Hepatocyte (in vitro differentiated cells): ENCODE data around the gene HES4. TPM values are rescaled to one million over a fixed set of nuclear protein-coding genes. Genes with fewer than 3 reads are reported as not detected.

Experiments used
- DNase-seq: peaks from one replicate; pipeline ENCODE4 v3.0.0-alpha.2; 2016; ENCODE audit warnings: low spot score
- H2AFZ ChIP-seq: fragments of 200-600 bp; sonication (generic); 2 replicates; pipeline ENCODE4 v1.6.0; 2016; ENCODE audit warnings: antibody characterized with exemption, mild to moderate bottlenecking
- H3K27ac ChIP-seq: fragments of 200-600 bp; sonication (generic); 2 replicates; pipeline ENCODE4 v1.5.1; 2016; ENCODE audit warnings: mild to moderate bottlenecking
- H3K27me3 ChIP-seq: fragments of 200-600 bp; sonication (generic); 2 replicates; pipeline ENCODE4 v1.6.1; 2016
- H3K36me3 ChIP-seq: fragments of 200-600 bp; sonication (generic); replicated peaks from 2 replicates; pipeline ENCODE4 v1.5.1; 2016; ENCODE audit warnings: low read depth; ENCODE audit not compliant: insufficient read depth
- H3K4me1 ChIP-seq: fragments of 200-600 bp; sonication (generic); 2 replicates; pipeline ENCODE4 v1.5.1; 2016; ENCODE audit warnings: mild to moderate bottlenecking, moderate library complexity; ENCODE audit not compliant: insufficient read depth
- H3K4me2 ChIP-seq: fragments of 200-600 bp; sonication (generic); 2 replicates; pipeline ENCODE4 v1.6.0; 2016
- H3K4me3 ChIP-seq: fragments of 200-600 bp; sonication (generic); 2 replicates; pipeline ENCODE4 v1.5.1; 2016; ENCODE audit warnings: mild to moderate bottlenecking
- H3K79me2 ChIP-seq: fragments of 200-600 bp; sonication (generic); 2 replicates; pipeline ENCODE4 v1.6.0; 2017; ENCODE audit warnings: mild to moderate bottlenecking
- H3K9me2 ChIP-seq: fragments of 200-600 bp; sonication (generic); replicated peaks from 2 replicates; pipeline ENCODE4 v1.6.0; 2017; ENCODE audit warnings: mild to moderate bottlenecking; ENCODE audit not compliant: insufficient read depth
- H3K9me3 ChIP-seq: fragments of 200-600 bp; sonication (generic); 2 replicates; pipeline ENCODE4 v1.5.1; 2016; ENCODE audit warnings: low read depth, mild to moderate bottlenecking
- H4K20me1 ChIP-seq: fragments of 200-600 bp; sonication (generic); 2 replicates; pipeline ENCODE4 v1.6.0; 2016; ENCODE audit warnings: mild to moderate bottlenecking; ENCODE audit not compliant: insufficient read depth, poor library complexity, severe bottlenecking
- CTCF ChIP-seq: fragments of 200-600 bp; sonication (generic); IDR thresholded peaks from 2 replicates; pipeline ENCODE4 v1.5.1; 2016; ENCODE audit warnings: antibody characterized with exemption, mild to moderate bottlenecking; ENCODE audit not compliant: poor library complexity
- EZH2 ChIP-seq: fragments of 200-600 bp; sonication (generic); IDR thresholded peaks from 2 replicates; pipeline ENCODE4 v1.6.1; 2016; ENCODE audit warnings: antibody characterized with exemption, mild to moderate bottlenecking, borderline replicate concordance
- EZH2phosphoT487 ChIP-seq: fragments of 200-600 bp; sonication (generic); IDR thresholded peaks from one replicate; pipeline ENCODE4 v1.6.1; 2018; ENCODE audit warnings: antibody characterized with exemption, mild to moderate bottlenecking, low read depth, moderate library complexity; ENCODE audit not compliant: unreplicated experiment, severe bottlenecking
- WGBS: methylation state at CpG from one replicate; pipeline ENCODE4 v1.1.6; 2016; ENCODE audit warnings: low lambda C conversion rate; ENCODE audit errors: missing lambda C conversion rate; 5-methylcytosine and 5-hydroxymethylcytosine counted together
- polyA plus RNA-seq: library from polyadenylated mRNA; unstranded; fragments of >200 nt; fragmentation: Nextera tagmentation; extraction: Ambion mirVana; gene quantifications from 2 replicates; pipeline ENCODE4 v1.2.1, GENCODE V29; 2016
- total RNA-seq: library from RNA; depleted of rRNA; stranded (reverse); fragments of >200 nt; gene quantifications from 2 replicates; pipeline ENCODE4 v1.2.3, GENCODE V29; 2014

The HES4 gene
- total and polyA plus RNA-seq, 2 experiments from 2014 or later: 28.7 to 74.5 TPM

- H3K27ac ChIP-seq: peak overlapping the region; percentile 99
- peaks cover 24% of the 10 kb centered on the region for H3K4me1 ChIP-seq
- TF ChIP-seq EZH2 (no peak), CTCF (no peak), EZH2phosphoT487 (no peak)
- H3K4me2 ChIP-seq: peak overlapping the region; percentile 95
- peaks cover 16% of the 10 kb centered on the region for H3K27me3 ChIP-seq
- H3K36me3 ChIP-seq: no peaks in the 10 kb centered on the region
- H3K9me3 ChIP-seq: no peaks in the 10 kb centered on the region
- peak overlapping the region; percentile 71 for H3K4me3 ChIP-seq
- WGBS: 2% methylated on average over 50 of the region's 75 CpGs
- peaks cover 16% of the 10 kb centered on the region for H3K79me2 ChIP-seq
- no peaks in the 10 kb centered on the region for H3K9me2 ChIP-seq
- peak overlapping the region; percentile 47 for H2AFZ ChIP-seq
- DNase-seq: peak; percentile 93
- H4K20me1 ChIP-seq: no peaks in the 10 kb centered on the region
These were observed 610 bp upstream of the HES4 start for GRCh38 chr1:1000357-1001056.

- Histone ChIP-seq H3K9me2 (no peaks in the 10 kb centered on the region), H3K27me3 (peaks cover 16% of the 10 kb centered on the region), H3K79me2 (peaks cover 16% of the 10 kb centered on the region), H3K36me3 (no peaks in the 10 kb centered on the region), H3K9me3 (no peaks in the 10 kb centered on the region), H2AFZ (no peak overlapping the region), H3K27ac (peak overlapping the region; percentile 99), H3K4me2 (peak overlapping the region; percentile 95), H3K4me1 (peaks cover 11% of the 10 kb centered on the region), H4K20me1 (no peaks in the 10 kb centered on the region), H3K4me3 (peak overlapping the region; percentile 73)
- DNase-seq: peak; percentile 76
- 1% methylated on average over 63 of the region's 86 CpGs for WGBS
- TF ChIP-seq CTCF: no peak
- TF ChIP-seq EZH2: peak; percentile 65
These were observed 737 bp downstream of the HES4 start for GRCh38 chr1:998995-999724.

- H3K4me2 ChIP-seq: peak overlapping the region; percentile 95
- no peaks in the 10 kb centered on the region for H3K9me2 ChIP-seq
- peaks cover 16% of the 10 kb centered on the region for H3K27me3 ChIP-seq
- TF ChIP-seq EZH2phosphoT487 (no peak), EZH2 (no peak), CTCF (no peak)
- peaks cover 16% of the 10 kb centered on the region for H3K79me2 ChIP-seq
- H3K4me3 ChIP-seq: peak overlapping the region; percentile 73
- H2AFZ ChIP-seq: no peak overlapping the region
- H3K9me3 ChIP-seq: no peaks in the 10 kb centered on the region
- no peaks in the 10 kb centered on the region for H4K20me1 ChIP-seq
- 0% methylated on average over 13 of the region's 27 CpGs for WGBS
- DNase-seq: no peak
- H3K27ac ChIP-seq: no peak overlapping the region
- no peaks in the 10 kb centered on the region for H3K36me3 ChIP-seq
- peaks cover 9% of the 10 kb centered on the region for H3K4me1 ChIP-seq
These were observed 1.2 kb downstream of the HES4 start for GRCh38 chr1:998745-998994.
